CD4-positive, alpha-beta T cell treated with Interleukin-1 beta for 1 hour (primary cell): Measurements from ENCODE around the gene OSBPL5.
A peak's percentile ranks its signal among the peaks of the same experiment; 100 is the strongest.

Source experiments
- DNase-seq, 2 donors: peaks; one replicate each; pipeline ENCODE4 v3.0.0-alpha.2; 2020 to 2022

The OSBPL5 gene

DNA sequence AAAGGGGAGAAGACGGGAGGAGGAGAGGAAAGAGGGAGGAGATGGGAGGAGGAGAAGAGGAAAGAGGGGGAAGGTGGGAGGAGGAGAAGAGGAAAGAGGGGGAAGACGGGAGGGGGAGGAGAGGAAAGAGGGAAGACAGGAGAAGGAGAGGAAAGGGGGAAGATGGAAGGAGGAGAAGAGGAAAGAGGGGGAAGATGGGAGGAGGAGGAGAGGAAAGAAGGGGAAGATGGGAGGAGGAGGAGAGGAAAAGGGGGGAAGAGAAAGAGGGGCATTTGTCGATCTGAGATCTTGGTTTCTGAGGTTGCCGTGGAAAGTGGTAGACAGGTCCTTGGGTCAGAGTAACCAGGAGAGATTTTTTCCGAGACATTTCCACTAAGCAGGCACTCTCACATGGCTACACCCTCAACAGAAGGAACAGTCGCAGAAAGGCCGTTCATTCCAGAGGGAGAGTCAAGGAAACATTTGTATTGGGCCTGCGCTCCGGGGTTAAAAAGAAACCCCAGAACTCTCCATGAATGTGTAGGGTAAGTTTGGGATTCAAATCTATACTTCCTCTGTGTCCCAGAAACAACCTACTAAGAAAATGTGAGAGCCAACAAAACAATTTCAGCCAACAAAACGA lies 68.1 kb downstream of the OSBPL5 start:
- no peak for DNase-seq

DNA sequence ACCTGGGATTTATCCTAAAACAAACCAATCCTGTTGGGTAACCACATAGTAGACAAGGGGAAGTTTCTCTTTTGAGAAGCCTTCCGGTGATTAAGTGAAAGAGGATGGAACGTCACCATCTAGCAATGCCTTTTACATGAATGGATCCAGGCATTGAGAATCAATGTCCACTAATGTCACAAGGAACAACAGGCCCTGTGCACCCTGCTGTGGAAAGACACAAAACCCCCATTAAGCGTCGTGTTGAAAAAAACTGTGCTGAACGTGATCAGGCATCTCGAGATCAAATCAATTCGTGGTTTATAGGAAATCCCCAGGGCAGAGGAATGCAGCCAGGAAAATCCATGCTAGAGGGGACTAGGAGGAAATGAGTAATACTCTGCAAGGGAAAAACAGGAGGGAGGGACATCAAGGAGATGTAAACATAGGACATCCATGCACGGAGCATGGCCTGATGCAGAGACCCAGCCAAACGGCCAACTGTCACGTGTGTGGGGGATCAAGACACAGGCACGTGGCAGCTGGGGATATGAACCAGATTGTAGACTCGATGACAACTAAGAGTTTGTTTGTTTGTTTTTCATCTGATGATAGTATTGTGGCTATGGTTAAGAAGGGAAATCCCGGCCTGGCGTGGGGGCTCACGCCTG lies 69.3 kb downstream of the OSBPL5 start:
- no peak for DNase-seq

DNA sequence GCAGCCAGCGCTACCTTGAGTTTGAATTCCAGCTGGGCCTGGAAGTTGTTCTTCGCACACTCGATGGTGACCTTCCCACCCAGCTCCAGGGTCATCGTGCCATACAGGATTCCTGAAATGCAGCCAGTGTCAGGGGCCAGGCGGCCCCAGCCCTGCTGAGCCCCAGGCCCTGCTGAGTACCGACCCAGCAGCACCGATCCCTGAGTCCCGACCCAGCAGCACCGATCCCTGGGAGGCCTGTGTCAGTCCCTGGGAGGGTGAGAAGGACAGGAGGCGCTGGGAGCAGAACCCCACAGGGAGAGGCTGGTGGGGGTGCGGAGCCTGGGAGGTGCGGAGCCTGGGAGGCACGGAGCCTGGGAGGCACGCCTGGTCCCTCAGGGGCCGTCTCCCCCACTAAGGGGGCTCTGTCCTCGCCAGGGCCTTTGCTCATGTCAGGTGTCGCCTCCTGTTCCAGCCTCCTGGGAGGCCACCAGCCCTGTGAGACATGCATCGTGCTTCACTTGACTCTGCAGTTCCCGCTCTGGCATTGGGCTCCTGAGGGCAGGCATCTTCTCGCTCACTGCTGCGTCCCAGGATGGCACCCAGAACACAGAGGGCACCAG lies 70.8 kb downstream of the OSBPL5 start:
- DNase-seq: no peak

DNA sequence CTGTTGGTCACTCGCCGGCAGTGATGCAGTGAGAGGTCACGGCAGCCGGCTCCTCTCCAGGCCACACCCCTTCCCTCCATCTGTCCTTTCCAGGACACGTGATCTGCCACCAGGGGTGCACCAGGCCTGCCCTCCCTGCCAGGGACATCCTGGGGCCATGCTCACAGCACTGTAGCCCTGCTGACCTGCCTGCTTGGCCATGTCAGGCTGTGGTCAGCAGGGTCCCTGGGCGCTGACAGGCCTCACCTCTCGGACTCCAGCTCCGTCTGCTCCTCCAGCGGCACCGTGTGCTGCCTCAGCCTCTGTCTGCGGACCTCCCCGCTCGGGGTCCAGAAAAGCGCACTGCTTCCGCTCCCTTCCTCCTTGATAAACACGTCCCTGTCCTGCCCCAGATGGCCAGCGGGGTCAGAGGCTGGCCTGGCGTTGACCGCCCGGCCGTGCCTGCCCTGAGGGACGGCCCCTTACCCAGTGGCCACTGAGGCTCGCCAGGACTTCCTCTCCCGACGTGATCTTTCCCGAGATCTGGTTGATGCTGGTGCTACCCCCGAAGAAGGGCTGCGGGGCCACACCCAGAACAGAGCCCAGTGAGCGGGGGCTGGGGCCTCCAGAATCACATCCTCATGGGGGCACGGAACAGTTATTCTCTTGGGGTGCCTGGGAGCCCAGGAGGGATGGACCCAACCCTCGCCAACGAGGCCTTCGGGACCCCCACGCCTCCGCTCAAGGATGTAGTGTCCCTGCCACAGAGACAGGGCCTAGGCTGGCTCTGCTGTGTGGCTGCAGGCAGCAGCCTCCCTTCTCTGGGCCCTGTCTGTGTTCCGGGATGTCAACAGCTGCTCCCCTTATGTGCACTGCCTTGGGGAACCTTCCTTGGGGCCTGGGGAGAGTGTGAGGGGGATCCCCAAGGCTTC lies 71.6 kb downstream of the OSBPL5 start:
- DNase-seq: no peak

DNA sequence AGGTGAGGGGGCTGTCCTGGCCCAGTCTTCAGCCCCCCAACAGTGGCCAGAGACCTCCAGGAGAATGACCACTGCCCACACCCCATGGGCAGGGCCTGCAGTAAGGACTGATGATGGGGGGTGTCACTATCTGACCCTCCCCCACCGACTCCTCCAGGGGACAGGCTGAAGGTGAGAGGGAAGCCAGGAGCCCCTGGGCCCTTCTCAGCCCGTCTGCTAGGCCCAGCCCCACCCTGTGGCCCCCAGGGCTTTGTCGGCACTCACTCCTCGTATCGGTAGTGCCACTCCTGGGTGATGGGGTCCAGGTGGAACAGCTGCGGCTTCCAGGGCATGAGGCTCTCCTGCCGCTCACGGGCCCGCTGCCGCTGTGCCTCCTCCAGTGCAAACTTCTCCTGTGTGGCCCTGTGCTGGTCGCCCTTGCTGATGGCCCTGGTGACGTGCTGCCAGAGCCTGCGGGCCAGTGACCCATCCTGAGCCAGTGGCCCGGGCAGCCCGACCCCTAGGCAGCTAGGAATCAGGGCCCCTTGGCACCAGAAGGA lies 72.4 kb downstream of the OSBPL5 start:
- no peak for DNase-seq

DNA sequence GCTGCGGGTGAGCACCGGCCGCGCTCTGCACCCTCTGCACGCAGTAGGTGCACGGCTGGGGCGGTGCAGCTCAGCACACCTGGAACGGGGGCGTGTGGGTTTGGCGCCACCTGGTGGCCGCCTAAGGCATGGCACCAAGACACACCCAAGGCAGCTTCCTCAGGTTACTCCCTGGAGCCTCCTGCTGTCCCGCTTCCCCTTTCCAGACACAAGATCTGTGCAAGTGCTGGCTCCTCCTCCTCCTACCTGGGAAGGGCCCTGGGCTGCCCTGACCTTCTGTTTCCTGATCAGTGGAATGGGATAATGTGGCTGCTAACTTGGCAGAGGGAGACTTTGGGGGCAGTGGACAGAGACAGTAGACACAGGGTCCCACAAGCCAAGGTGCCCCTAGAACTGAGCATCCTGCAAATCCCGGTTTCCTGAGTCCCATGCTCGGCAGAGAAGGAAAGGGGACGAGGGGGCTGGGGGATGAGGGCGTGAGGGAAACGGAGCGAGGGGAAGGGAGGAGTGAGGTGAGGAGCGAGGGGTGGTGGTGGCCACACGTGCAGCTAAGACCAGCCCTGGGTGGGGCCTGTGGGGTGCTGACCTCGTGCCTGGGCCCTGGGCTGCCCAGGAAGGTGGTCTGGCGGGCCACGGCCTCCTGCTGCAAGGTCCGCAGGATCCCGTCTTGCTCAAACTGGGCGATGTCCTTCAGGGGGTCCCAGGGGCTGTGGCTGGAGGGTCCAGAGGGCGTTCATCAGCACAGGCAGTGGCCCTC lies 73.1 kb downstream of the OSBPL5 start:
- DNase-seq: peak; percentile 71 to 74

DNA sequence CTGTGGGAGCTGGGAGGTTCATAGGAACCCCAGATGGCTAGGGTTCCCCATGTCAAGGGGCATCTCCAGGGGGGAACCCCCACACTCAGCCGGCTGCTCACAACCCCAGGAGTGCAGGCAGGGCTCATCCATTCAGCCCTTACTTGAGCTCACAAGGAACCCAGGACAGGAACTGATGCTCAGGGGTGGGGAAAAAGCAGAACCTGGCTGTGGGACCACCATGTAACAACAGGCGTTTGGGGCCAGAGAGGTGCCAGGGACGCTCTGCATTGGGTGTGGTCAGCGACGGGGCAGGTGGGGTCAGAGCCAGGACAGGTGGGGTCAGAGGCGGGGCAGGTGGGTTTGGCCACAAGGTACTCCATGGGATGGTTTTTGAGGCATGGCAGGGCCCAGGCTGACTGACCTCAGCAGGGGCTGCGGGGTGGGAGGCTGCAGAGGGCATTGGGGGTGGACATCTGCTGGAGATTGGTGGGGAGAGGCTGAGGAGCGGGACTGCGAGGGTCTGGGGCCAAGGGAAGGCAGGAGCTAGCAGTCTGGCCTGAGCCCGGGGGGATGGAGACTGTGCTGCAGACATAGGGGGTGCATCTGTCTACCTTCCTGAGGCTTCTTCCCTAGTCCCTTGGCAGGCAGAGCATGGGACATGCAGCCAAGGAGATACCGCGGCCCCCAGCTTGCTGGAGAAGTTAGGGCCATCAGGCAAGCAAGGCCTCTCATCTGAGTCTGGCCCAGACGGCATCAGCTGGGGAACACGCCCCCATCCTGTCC lies 73.8 kb downstream of the OSBPL5 start:
- no peak for DNase-seq

DNA sequence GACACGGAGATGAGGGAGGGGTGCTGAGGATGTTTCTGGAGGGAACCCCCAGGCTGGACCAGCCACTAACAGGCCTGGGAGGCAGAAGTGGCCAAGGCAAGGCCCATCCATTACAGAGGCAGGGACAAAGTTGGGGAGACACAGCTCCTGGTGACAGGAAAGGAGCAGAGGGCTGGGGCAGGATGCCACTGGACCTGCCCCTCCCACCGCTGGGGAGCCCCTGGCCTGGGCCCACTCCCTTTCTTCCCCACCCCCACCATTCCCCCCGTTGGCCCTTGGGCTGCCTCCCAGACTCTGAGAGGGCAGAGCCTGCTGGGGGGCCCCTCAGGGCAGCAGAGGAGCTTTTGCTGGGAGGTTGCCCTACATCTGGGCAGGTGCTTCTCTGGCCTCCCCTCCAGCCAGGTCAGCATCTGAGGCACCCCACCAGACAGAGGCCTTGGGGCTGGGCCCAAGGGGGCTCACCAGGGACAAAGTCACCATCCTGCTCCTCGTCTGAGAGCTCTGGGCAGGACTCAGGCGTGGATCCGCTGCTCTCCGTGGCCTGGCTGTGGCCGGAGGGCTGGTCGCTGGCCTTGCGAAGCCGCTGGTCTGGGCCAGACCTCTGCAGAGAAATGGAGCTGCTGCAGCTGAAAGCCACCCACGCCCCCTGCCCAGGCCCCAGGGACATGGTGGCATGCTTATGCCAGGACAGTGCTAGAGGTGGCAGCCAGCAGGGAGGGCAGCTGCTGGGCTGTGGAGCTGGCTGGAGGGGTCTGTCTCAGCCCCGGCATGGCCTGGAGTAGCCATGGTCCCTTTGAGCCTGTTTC lies 74.8 kb downstream of the OSBPL5 start:
- no peak for DNase-seq

DNA sequence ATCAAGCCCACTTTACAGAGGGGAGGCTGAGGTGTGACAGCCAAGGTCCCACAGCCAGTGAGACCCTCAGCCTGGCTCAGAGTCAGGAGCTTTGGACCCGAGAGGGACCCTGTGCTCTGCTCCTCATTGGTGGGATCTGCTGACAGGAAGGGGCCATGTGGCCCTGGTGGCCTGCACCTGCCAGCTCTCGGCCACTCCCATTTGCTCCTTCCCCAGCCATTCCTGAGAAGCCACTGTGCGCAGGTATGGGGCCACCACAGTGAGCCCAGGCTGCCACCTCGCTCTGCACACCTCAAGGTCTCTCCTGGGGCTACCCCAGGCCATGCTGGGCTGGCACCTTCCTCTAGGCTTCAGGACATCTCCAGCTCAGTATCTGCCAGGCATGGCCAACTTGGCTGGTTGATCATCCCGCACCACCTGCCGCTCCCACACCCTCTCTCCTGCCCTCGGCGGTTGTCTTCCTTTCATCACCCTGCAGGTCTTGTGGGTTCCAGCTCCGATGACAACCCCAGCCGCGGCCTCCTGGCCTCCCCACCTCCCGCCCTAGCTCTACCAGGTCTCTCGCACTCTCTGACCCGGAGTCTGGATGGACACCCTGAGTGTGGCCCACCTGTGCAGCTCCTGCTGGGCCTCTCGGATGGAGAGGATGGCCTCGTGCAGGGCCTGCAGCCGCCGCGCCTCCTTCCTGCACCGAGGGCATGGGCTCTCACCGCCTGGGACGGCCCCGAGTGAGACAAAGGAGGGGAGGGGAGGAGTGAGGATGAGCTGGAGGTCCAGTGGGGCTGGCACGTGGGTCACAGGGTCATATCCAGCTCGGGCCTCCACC lies 75.7 kb downstream of the OSBPL5 start:
- no peak for DNase-seq

DNA sequence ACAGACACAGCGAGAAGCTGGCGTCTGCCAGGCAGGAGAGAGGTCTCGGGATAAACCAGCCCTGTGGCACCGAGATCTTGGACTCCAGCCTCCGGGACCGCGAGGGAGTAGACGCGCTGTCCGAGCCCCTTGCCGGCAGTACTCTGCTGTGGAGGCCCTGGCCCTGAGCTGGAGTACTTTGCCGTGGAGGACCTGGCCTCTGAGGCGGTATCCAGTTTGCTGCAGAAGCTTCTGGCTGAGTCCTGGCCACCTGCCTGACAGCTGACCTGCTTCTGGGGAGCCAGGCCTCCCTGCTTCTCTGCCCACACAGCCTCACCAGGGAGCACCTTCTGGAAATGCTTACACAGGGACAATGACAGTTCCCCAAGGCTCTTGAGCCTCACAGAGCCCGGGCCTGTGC lies 76.3 kb downstream of the OSBPL5 start:
- DNase-seq: no peak

DNA sequence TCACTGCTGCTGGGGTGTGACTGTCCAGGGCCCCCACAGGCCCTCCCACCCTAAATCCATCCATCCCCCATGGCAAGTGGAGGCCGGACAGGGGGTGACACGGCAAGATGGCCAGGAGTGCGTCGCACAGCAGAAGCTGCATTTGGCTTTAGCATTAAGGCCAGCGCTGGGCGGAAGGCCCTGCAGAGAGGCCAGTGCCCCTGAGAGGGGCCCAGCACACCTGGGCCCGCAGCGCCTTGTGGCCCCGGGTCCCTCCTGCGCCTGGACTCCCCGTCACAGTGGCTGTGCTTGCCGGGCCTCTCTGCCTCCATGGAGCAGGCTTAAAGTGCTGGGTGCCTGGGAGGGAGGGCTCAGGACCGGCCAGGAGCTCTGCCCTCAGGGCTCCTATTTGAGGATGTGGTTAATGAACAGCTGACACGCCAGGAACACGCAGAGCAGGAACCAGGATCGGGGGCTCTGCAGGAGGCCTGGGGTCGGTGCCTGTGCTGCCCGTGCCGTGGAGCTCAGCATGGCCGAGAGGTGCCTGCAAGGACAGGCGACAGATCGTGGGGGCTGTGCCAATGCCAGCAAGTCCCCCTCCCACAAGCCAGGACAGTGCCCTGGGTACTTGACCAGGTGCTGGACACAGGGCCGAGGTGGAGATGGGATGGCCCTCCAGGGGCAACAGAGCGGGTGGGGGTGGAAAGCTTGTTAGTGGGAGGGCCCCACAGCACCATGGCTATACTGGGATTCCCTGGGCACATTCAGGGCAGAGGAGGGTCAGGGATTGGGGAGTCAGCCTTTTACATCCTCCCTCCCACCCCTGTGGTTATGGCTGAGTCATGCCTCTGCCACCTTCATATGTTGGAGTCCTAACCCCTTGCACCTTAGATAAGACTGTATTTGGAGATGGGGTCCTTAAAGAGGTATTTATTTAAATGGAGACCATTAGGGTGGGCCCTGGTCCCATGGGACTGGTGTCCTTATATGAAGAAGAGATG lies 77.0 kb downstream of the OSBPL5 start:
- no peak for DNase-seq

DNA sequence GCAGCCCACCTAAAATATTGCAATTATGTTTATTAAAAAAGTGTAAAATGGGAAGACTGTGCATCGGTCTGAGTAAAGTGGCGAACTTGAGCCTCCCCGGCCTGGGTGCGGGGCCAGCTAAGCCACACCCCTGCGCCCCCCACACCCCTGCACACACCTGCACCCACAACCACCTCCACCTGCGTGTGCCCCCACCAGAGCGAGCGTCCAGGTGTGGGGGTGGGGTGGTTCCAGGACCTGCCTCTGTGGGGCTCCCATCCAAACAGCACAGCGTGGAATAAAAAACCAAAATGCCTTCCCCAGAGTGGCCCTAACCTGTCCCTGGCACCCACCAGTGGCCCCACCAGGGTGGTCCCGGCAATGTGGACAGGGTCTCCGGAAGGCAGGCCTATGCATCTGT lies 77.7 kb downstream of the OSBPL5 start:
- DNase-seq: no peak

DNA sequence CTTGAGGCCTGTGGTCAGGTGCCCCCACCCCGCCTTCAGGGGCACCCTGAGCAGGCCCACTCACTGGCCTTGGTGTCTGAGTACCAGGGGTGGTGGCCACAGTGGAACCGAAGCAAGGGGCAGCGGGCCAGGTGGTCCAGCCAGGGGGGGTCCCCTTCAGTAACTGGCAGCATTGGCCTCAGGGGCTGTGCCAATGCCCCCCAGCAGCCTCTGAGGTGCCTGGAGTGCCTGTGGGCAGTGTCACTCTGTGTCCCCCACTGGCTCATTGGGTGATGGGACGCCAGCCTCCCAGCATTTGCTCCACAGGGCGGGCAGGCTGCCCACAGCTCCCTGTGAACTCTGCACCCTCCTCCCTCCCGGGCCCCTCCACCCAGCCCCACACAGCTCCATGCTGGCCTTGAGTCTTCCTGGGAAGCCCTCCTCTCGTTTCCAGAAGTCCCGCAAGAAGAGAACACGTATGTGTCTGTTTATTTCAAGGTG lies 78.4 kb downstream of the OSBPL5 start:
- no peak for DNase-seq

DNA sequence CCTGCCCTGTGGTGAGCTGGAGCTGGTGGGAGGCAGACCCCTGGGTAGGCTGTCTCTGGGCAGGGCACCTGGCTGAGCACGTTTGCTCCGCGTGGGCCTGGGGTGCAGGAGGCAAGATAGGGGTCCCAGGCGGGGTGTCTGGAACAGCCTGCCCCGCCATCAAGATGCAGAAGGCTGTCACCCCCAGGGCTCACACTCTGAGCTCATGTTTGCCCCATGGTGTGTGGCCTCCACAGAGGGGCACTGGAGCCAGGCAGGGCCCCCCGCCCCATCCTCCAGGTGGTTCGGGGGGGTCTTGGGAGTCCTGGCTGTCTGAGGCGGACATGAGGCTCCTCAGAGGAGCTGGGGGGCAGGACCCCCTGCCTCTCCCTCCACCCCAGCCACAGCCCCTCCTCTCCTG lies 79.0 kb downstream of the OSBPL5 start:
- no peak for DNase-seq

DNA sequence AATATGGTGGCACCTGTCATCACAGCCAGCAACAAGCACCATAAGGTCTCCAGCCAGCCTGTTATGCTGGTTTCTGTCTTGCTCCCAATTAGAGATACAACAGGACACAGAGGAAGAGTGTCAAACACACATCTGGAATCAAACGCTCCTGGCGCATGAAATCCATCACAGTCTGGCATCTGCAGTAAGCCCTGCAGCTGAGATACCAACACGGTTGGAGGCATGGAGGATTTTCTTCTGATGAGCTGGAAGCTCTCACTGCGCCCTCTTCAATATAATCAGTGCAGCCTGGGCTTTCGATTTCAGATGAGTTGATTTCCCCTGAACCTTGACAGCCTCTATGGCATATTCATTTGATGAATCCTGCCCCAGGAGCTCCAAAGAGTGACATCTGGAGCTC lies 80.1 kb downstream of the OSBPL5 start:
- no peak for DNase-seq

DNA sequence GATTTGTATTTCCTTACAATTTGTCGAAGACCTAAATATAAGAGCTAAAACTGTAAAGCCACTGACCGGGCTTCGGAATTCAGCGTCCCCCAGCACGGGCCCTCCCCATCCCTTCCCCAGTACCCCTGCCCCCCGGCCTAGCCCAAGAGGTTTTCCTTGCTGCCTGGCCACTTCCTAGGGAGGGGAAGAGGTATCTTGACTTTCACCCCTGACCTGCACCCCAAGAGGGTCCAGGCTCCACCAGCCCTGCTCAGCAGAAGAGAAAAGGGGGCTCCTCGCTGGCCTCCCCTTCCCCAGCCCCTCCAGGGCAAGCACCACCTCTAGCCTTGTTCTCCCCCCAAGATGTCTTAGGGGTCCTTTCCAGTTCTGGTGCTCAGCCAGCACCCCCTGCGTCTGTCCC lies 81.8 kb downstream of the OSBPL5 start:
- no peak for DNase-seq

DNA sequence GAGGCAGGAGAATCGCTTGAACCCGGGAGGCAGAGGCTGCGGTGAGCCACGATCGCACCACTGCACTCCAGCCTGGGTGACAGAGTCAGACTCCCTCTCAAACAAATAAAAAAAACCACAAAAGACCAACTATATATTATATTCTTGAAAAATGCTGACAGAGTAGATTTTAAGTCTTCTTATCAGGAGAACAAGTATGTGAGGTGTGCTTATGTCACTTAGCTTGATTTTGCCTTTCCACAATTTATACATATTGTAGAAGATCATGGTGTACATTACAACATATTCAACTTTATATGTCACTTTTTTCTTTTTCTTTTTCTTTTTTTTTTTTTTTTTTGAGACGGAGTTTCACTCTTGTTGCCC lies 83.7 kb downstream of the OSBPL5 start:
- no peak for DNase-seq

DNA sequence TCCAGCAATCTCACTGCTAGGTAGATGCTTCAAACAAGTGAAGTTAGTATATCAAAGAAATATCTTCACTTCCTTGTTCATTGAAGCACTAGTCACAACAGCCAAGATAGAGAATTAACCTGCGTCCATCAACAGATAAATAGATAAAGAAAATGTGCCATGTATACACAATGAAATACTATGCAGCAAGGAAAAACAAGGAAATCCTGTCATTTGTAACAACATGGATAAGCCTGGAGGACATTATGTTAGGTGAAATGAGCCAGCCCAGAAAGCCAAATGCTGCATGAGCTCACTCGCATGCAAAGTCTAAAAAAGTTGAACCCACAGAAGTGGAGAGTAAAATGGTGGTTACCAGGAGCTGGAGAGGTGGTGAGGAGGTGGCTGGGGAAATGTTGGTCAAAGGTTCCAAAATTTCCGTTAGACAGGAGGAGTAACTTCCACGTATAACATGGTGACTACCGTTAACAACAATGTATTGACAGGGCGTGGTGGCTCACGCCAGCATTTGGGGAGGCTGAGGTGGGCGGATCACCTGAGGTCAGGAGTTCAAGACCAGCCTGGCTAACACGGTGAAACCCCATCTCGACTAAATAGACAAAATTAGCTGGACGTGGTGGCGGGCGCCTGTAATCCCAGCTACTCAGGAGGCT lies 84.3 kb downstream of the OSBPL5 start:
- no peak for DNase-seq
